ENCODE measurements around the gene RTL1.

DNA sequence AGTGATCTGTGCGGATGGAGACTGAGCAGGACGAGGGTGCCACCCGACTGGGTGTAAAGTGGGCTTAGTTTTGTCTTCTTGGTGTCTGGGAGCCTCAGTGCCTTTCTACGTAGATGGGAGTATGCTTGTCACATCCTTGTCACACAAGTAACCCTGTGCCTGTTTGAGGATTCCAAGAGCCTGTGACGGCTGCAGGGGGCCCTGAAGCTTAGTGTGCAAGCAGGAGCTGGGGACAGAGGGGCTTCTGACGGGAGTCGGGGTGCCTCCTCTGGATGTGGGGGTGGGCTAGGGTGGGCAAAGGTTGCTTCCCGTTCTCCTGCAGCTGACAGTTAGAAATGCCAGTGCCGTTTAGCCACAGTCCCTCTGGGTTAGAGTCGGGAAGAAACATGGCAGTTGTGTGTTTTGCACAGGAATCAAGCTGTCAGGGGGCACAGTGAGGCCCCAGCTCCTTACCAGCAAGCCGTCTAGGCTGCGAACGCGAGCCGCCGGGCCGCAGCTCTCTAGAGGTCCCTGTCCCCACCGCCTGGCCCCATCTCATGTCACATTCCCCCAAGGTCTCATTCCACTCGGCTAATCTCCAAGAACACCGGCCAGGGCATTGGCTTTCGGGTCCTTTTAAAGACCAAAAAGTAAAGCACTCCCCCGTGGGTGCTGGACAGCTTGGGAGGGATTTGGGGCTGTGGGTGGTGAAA, 7.0 kb downstream of the RTL1 start:
- TF ChIP-seq EZH2 (IDR thresholded peaks at IDR 0.05; ENCODE audit: insufficient read depth, poor library complexity, severe bottlenecking) (no peak), EZH2phosphoT487 (IDR thresholded peaks at IDR 0.05; ENCODE audit: insufficient read depth, low read depth) (no peak)

All from GM23248 (cell line).